Stimulated activated naive B cell treated with anti-CD40 and anti-IgM and Interleukin-4, amounts not matched to agents 10 μg/mL and 1 μg/mL and 100 μg/mL, for 72 hours (primary cell): Measurements from ENCODE around the gene RASGRF2.

ENCODE experiments used
- ATAC-seq, 2 donors: fragments of 150-1000 bp; cut with Tn5 transposase; replicated peaks; 2 replicates each; pipeline ENCODE4 v1.10.0; 2021; ENCODE audit warnings: moderate library complexity in 1 of 2
- DNase-seq: peaks from one replicate; pipeline ENCODE4 v3.0.0; 2021
- H3K27ac Mint-ChIP-seq: one replicate; pipeline ENCODE4 v1.8.0; 2022; ENCODE audit warnings: mild to moderate bottlenecking, mixed read lengths
- H3K27me3 Mint-ChIP-seq, 2 donors: one replicate each; pipeline ENCODE4 v1.8.0; 2022; ENCODE audit warnings: mixed read lengths in 2 of 2
- H3K36me3 Mint-ChIP-seq, 2 donors: one replicate each; pipeline ENCODE4 v1.8.0; 2022; ENCODE audit warnings: mixed read lengths in 2 of 2, mild to moderate bottlenecking in 1 of 2
- H3K4me1 Mint-ChIP-seq, 2 donors: one replicate each; pipeline ENCODE4 v1.8.0; 2022; ENCODE audit warnings: mixed read lengths in 2 of 2, mild to moderate bottlenecking in 1 of 2
- H3K4me3 Mint-ChIP-seq, 2 donors: one replicate each; pipeline ENCODE4 v1.8.0; 2022; ENCODE audit warnings: mild to moderate bottlenecking in 2 of 2, mixed read lengths in 2 of 2, moderate library complexity in 1 of 2
- H3K9me3 Mint-ChIP-seq, 2 donors: one replicate each; pipeline ENCODE4 v1.8.0; 2022; ENCODE audit warnings: mixed read lengths in 2 of 2, mild to moderate bottlenecking in 1 of 2

The RASGRF2 gene

GRCh38 chr5:81214848-81215247 is 254.7 kb downstream of the RASGRF2 start:
- no peak overlapping the region for H3K27ac Mint-ChIP-seq
- H3K36me3 Mint-ChIP-seq, result no peaks in the 10 kb centered on the region
- no peaks in the 10 kb centered on the region for H3K27me3 Mint-ChIP-seq
- H3K4me1 Mint-ChIP-seq, result peaks cover 0 to 2% of the 10 kb centered on the region in 2 donors
- H3K9me3 Mint-ChIP-seq, result no peaks in the 10 kb centered on the region
- H3K4me3 Mint-ChIP-seq, result no peak overlapping the region
- ATAC-seq (no peak), DNase-seq (no peak)

- DNase-seq (no peak), ATAC-seq (no peak)
- Mint-ChIP-seq H3K9me3 (no peaks in the 10 kb centered on the region), H3K4me1 (no peaks in the 10 kb centered on the region), H3K27me3 (no peaks in the 10 kb centered on the region), H3K4me3 (no peak overlapping the region), H3K36me3 (no peaks in the 10 kb centered on the region), H3K27ac (no peak overlapping the region)
Observed at GRCh38 chr5:81216152-81216551, 256.0 kb downstream of the RASGRF2 start.

- ATAC-seq, result no peak
- no peaks in the 10 kb centered on the region for H3K36me3 Mint-ChIP-seq
- H3K27ac Mint-ChIP-seq, result no peak overlapping the region
- DNase-seq, result no peak
- no peaks in the 10 kb centered on the region for H3K9me3 Mint-ChIP-seq
- no peaks in the 10 kb centered on the region for H3K4me1 Mint-ChIP-seq
- no peak overlapping the region for H3K4me3 Mint-ChIP-seq
- no peaks in the 10 kb centered on the region for H3K27me3 Mint-ChIP-seq
Observed at GRCh38 chr5:81219389-81219788, 259.2 kb downstream of the RASGRF2 start.

GRCh38 chr5:81222285-81222684 is 262.1 kb downstream of the RASGRF2 start:
- H3K27ac Mint-ChIP-seq, result no peak overlapping the region
- H3K4me1 Mint-ChIP-seq, result no peaks in the 10 kb centered on the region
- no peaks in the 10 kb centered on the region for H3K9me3 Mint-ChIP-seq
- no peaks in the 10 kb centered on the region for H3K36me3 Mint-ChIP-seq
- ATAC-seq (no peak), DNase-seq (no peak)
- no peak overlapping the region for H3K4me3 Mint-ChIP-seq
- no peaks in the 10 kb centered on the region for H3K27me3 Mint-ChIP-seq

GRCh38 chr5:81225463-81225862 is 265.3 kb downstream of the RASGRF2 start:
- Mint-ChIP-seq H3K4me1 (no peaks in the 10 kb centered on the region), H3K9me3 (no peaks in the 10 kb centered on the region), H3K27me3 (no peaks in the 10 kb centered on the region), H3K27ac (no peak overlapping the region), H3K36me3 (no peaks in the 10 kb centered on the region), H3K4me3 (no peak overlapping the region)
- no peak for ATAC-seq
- DNase-seq, result no peak

- H3K4me3 Mint-ChIP-seq, result no peak overlapping the region
- H3K36me3 Mint-ChIP-seq, result no peaks in the 10 kb centered on the region
- no peak overlapping the region for H3K27ac Mint-ChIP-seq
- DNase-seq, result no peak
- no peaks in the 10 kb centered on the region for H3K4me1 Mint-ChIP-seq
- H3K9me3 Mint-ChIP-seq, result no peaks in the 10 kb centered on the region
- no peak for ATAC-seq
- H3K27me3 Mint-ChIP-seq, result no peaks in the 10 kb centered on the region
Observed at GRCh38 chr5:81226286-81226685, 266.1 kb downstream of the RASGRF2 start.

- Mint-ChIP-seq H3K4me3 (no peak overlapping the region), H3K27me3 (no peaks in the 10 kb centered on the region), H3K4me1 (no peaks in the 10 kb centered on the region), H3K36me3 (no peaks in the 10 kb centered on the region), H3K9me3 (no peaks in the 10 kb centered on the region), H3K27ac (no peak overlapping the region)
- DNase-seq (no peak), ATAC-seq (no peak)
Observed at GRCh38 chr5:81226949-81227348, 266.8 kb downstream of the RASGRF2 start.

- H3K4me1 Mint-ChIP-seq, result peaks cover 2 to 4% of the 10 kb centered on the region in 2 donors
- no peak for ATAC-seq
Observed at GRCh38 chr5:81228084-81228483, 267.9 kb downstream of the RASGRF2 start.

GRCh38 chr5:81230416-81230815 is 270.3 kb downstream of the RASGRF2 start:
- Mint-ChIP-seq H3K4me3 (no peak overlapping the region), H3K4me1 (peaks cover 5 to 10% of the 10 kb centered on the region in 2 donors), H3K27me3 (peaks cover 0 to 8% of the 10 kb centered on the region in 2 donors), H3K9me3 (no peaks in the 10 kb centered on the region), H3K27ac (no peak overlapping the region), H3K36me3 (peaks cover 0 to 3% of the 10 kb centered on the region in 2 donors)
- ATAC-seq, result no peak
- no peak for DNase-seq

More at GRCh38 chr5:81228084-81228483, 267.9 kb downstream of the RASGRF2 start:
- Mint-ChIP-seq H3K4me3 (no peak overlapping the region), H3K36me3 (no peaks in the 10 kb centered on the region), H3K9me3 (no peaks in the 10 kb centered on the region), H3K27me3 (peaks cover 0 to 3% of the 10 kb centered on the region in 2 donors), H3K27ac (no peak overlapping the region)
- no peak for DNase-seq

GRCh38 chr5:81232464-81233079 is 272.4 kb downstream of the RASGRF2 start:
- ATAC-seq, result no peak
- DNase-seq, result no peak
- H3K9me3 Mint-ChIP-seq, result peaks cover 0 to 3% of the 10 kb centered on the region in 2 donors
- H3K27ac Mint-ChIP-seq, result no peak overlapping the region
- peaks cover 0 to 8% of the 10 kb centered on the region in 2 donors for H3K27me3 Mint-ChIP-seq
- H3K36me3 Mint-ChIP-seq, result peaks cover 0 to 12% of the 10 kb centered on the region in 2 donors
- H3K4me3 Mint-ChIP-seq, result no peak overlapping the region
- peaks cover 5 to 10% of the 10 kb centered on the region in 2 donors for H3K4me1 Mint-ChIP-seq

GRCh38 chr5:81233080-81233634 is 273.0 kb downstream of the RASGRF2 start, which contains the start of gene CKMT2:
TSS of gene CKMT2 (plus strand) at chr5:81233322. CDS start at chr5:81251133, 17,811 bp downstream.
- peaks cover 0 to 12% of the 10 kb centered on the region in 2 donors for H3K36me3 Mint-ChIP-seq
- H3K27me3 Mint-ChIP-seq, result peaks cover 0 to 8% of the 10 kb centered on the region in 2 donors
- no peak for DNase-seq
- peak within 1 kb of the TSS; percentile 25 for H3K27ac Mint-ChIP-seq
- peaks cover 0 to 3% of the 10 kb centered on the region in 2 donors for H3K9me3 Mint-ChIP-seq
- H3K4me1 Mint-ChIP-seq, result peaks cover 5 to 10% of the 10 kb centered on the region in 2 donors
- peak within 1 kb of the TSS; percentile 27 to 33 for H3K4me3 Mint-ChIP-seq
- ATAC-seq, result peak; percentile 41 to 52

- no peak overlapping the region for H3K4me3 Mint-ChIP-seq
Observed at GRCh38 chr5:81234299-81234698, 274.1 kb downstream of the RASGRF2 start.

GRCh38 chr5:81234801-81235200 is 274.6 kb downstream of the RASGRF2 start:
- peaks cover 0 to 8% of the 10 kb centered on the region in 2 donors for H3K27me3 Mint-ChIP-seq
- peaks cover 0 to 16% of the 10 kb centered on the region in 2 donors for H3K36me3 Mint-ChIP-seq
- H3K27ac Mint-ChIP-seq, result no peak overlapping the region
- no peak for ATAC-seq
- H3K4me1 Mint-ChIP-seq, result peaks cover 5 to 10% of the 10 kb centered on the region in 2 donors
- no peak overlapping the region for H3K4me3 Mint-ChIP-seq
- no peak for DNase-seq
- peaks cover 3 to 6% of the 10 kb centered on the region in 2 donors for H3K9me3 Mint-ChIP-seq

More at GRCh38 chr5:81234299-81234698, 274.1 kb downstream of the RASGRF2 start:
- Mint-ChIP-seq H3K27ac (no peak overlapping the region), H3K4me1 (peaks cover 5 to 10% of the 10 kb centered on the region in 2 donors), H3K9me3 (peaks cover 3 to 6% of the 10 kb centered on the region in 2 donors), H3K27me3 (peaks cover 0 to 8% of the 10 kb centered on the region in 2 donors), H3K36me3 (peaks cover 0 to 16% of the 10 kb centered on the region in 2 donors)
- ATAC-seq (no peak), DNase-seq (no peak)

GRCh38 chr5:81235287-81236072 is 275.3 kb downstream of the RASGRF2 start:
- Mint-ChIP-seq H3K9me3 (peaks cover 3 to 6% of the 10 kb centered on the region in 2 donors), H3K4me1 (peaks cover 5 to 10% of the 10 kb centered on the region in 2 donors), H3K36me3 (peaks cover 0 to 19% of the 10 kb centered on the region in 2 donors), H3K4me3 (no peak overlapping the region), H3K27ac (no peak overlapping the region), H3K27me3 (peaks cover 0 to 8% of the 10 kb centered on the region in 2 donors)
- ATAC-seq, result no peak
- DNase-seq, result no peak
